Osteoblast (primary cell): ENCODE results near the gene GOLGA1. TPM values are rescaled to one million over a fixed set of nuclear protein-coding genes. Genes with fewer than 3 reads are reported as not detected.

Experiments used
- DNase-seq: peaks from one replicate; pipeline ENCODE4 v3.0.0; 2011; ENCODE audit warnings: low spot score, mixed read lengths; ENCODE audit not compliant: insufficient read length; ENCODE audit errors: missing footprints
- H2AFZ ChIP-seq: 2 replicates; pipeline ENCODE4 v1.6.0; 2011; ENCODE audit warnings: mild to moderate bottlenecking, low read length
- H3K27ac ChIP-seq: 2 replicates; pipeline ENCODE4 v1.5.1; 2011; ENCODE audit warnings: mild to moderate bottlenecking, low read depth, low read length, moderate library complexity
- H3K27me3 ChIP-seq: 2 replicates; pipeline ENCODE4 v1.6.0; 2012; ENCODE audit warnings: mild to moderate bottlenecking, control low read depth, inconsistent platforms, low read length, moderate library complexity; ENCODE audit not compliant: insufficient read depth
- H3K36me3 ChIP-seq: 2 replicates; pipeline ENCODE4 v1.5.1; 2011; ENCODE audit warnings: mild to moderate bottlenecking, low read length, control low read depth, moderate library complexity; ENCODE audit not compliant: insufficient read depth
- H3K4me1 ChIP-seq: 2 replicates; pipeline ENCODE4 v1.5.1; 2011; ENCODE audit warnings: mild to moderate bottlenecking, low read length, control low read depth, moderate library complexity; ENCODE audit not compliant: insufficient read depth
- H3K4me2 ChIP-seq: 2 replicates; pipeline ENCODE4 v1.6.0; 2011; ENCODE audit warnings: mild to moderate bottlenecking, low read length; ENCODE audit not compliant: insufficient read depth
- H3K4me3 ChIP-seq: fragments of 200-600 bp; sonication (generic); 3 replicates; pipeline ENCODE4 v1.5.1; 2012; ENCODE audit warnings: mild to moderate bottlenecking, low read length, inconsistent platforms; ENCODE audit not compliant: insufficient read depth
- H3K79me2 ChIP-seq: 2 replicates; pipeline ENCODE4 v1.6.0; 2012; ENCODE audit warnings: mild to moderate bottlenecking, low read length, control low read depth, inconsistent platforms; ENCODE audit not compliant: insufficient read depth
- H3K9me3 ChIP-seq: 2 replicates; pipeline ENCODE4 v1.5.1; 2011; ENCODE audit warnings: low read depth, low read length, control low read depth
- H4K20me1 ChIP-seq: 2 replicates; pipeline ENCODE4 v1.6.0; 2012; ENCODE audit warnings: mild to moderate bottlenecking, low read length, control low read depth; ENCODE audit not compliant: insufficient read depth
- CTCF ChIP-seq: IDR thresholded peaks from 2 replicates; pipeline ENCODE4 v1.5.1; 2011; ENCODE audit warnings: mild to moderate bottlenecking, low read depth, low read length, moderate library complexity; ENCODE audit errors: extremely low read depth
- total RNA-seq: library from RNA; depleted of rRNA; stranded (reverse); fragments of >200 nt; gene quantifications from 2 replicates; pipeline ENCODE4 v1.2.3, GENCODE V29; 2012

Gene GOLGA1
- total RNA-seq, 1 donor = 13.4 TPM

- no peaks in the 10 kb centered on the region for H3K9me3 ChIP-seq
- no peaks in the 10 kb centered on the region for H3K79me2 ChIP-seq
- H3K27ac ChIP-seq = no peak overlapping the region
- H3K4me1 ChIP-seq = no peaks in the 10 kb centered on the region
- no peaks in the 10 kb centered on the region for H3K36me3 ChIP-seq
- no peak overlapping the region for H3K4me3 ChIP-seq
- H3K27me3 ChIP-seq = no peaks in the 10 kb centered on the region
- no peaks in the 10 kb centered on the region for H4K20me1 ChIP-seq
- no peak overlapping the region for H2AFZ ChIP-seq
- no peak for DNase-seq
- TF ChIP-seq CTCF = no peak
- H3K4me2 ChIP-seq = no peak overlapping the region
These were observed 8.5 kb upstream of the GOLGA1 start for GRCh38 chr9:124949387-124949786.

- Histone ChIP-seq H3K4me3 (no peak overlapping the region), H3K27me3 (no peaks in the 10 kb centered on the region)
- no peak for TF ChIP-seq CTCF
These were observed 7.0 kb upstream of the GOLGA1 start for GRCh38 chr9:124947727-124948391.

GRCh38 chr9:124946167-124946566, 5.3 kb upstream of the GOLGA1 start:
- H3K79me2 ChIP-seq = no peaks in the 10 kb centered on the region
- TF ChIP-seq CTCF = no peak
- H3K27ac ChIP-seq = no peak overlapping the region
- no peaks in the 10 kb centered on the region for H4K20me1 ChIP-seq
- H3K27me3 ChIP-seq = no peaks in the 10 kb centered on the region
- H3K4me2 ChIP-seq = no peak overlapping the region
- no peak overlapping the region for H3K4me3 ChIP-seq
- H3K9me3 ChIP-seq = no peaks in the 10 kb centered on the region
- peaks cover 10% of the 10 kb centered on the region for H3K4me1 ChIP-seq
- no peak overlapping the region for H2AFZ ChIP-seq
- no peak for DNase-seq
- H3K36me3 ChIP-seq = no peaks in the 10 kb centered on the region

More at GRCh38 chr9:124947727-124948391, 7.0 kb upstream of the GOLGA1 start:
- no peaks in the 10 kb centered on the region for H3K79me2 ChIP-seq
- no peak overlapping the region for H2AFZ ChIP-seq
- no peaks in the 10 kb centered on the region for H3K9me3 ChIP-seq
- no peak overlapping the region for H3K27ac ChIP-seq
- no peak for DNase-seq
- no peak overlapping the region for H3K4me2 ChIP-seq
- no peaks in the 10 kb centered on the region for H4K20me1 ChIP-seq
- H3K4me1 ChIP-seq = no peaks in the 10 kb centered on the region
- H3K36me3 ChIP-seq = no peaks in the 10 kb centered on the region

GRCh38 chr9:124941679-124942561, 1.0 kb upstream of the GOLGA1 start:
- Histone ChIP-seq H3K36me3 (peaks cover 8% of the 10 kb centered on the region), H2AFZ (peak overlapping the region; percentile 84), H3K79me2 (peaks cover 9% of the 10 kb centered on the region), H4K20me1 (no peaks in the 10 kb centered on the region), H3K27me3 (no peaks in the 10 kb centered on the region), H3K9me3 (no peaks in the 10 kb centered on the region), H3K4me1 (peaks cover 17% of the 10 kb centered on the region), H3K27ac (peak overlapping the region; percentile 94), H3K4me3 (peak overlapping the region; percentile 93), H3K4me2 (peak overlapping the region; percentile 94)
- DNase-seq = peak; percentile 48
- no peak for TF ChIP-seq CTCF
